SU-DHL-6 (cell line): ENCODE results near the gene MPI.

Experiments
- H2AFZ ChIP-seq: fragments of 200-600 bp; sonication (generic); 2 replicates; pipeline ENCODE4 v1.6.1; 2014; ENCODE audit warnings: low read depth, mild to moderate bottlenecking, moderate library complexity, mixed read lengths, antibody characterized with exemption, low read length; ENCODE audit not compliant: severe bottlenecking
- H3F3A ChIP-seq: fragments of 200-600 bp; shearing (Covaris generic); 2 replicates; pipeline ENCODE4 v1.6.0; 2016; ENCODE audit warnings: antibody characterized with exemption, mild to moderate bottlenecking; ENCODE audit not compliant: insufficient read depth
- H3K27ac ChIP-seq: fragments of 200-600 bp; sonication (generic); 2 replicates; pipeline ENCODE4 v1.5.1; 2016; ENCODE audit warnings: low read depth, mild to moderate bottlenecking, low read length, moderate library complexity, mixed read lengths
- H3K27me3 ChIP-seq: fragments of 200-600 bp; sonication (generic), shearing (Covaris generic); 2 replicates; pipeline ENCODE4 v1.6.0; 2014; ENCODE audit warnings: mild to moderate bottlenecking, low read length
- H3K36me3 ChIP-seq: fragments of 200-600 bp; sonication (generic); 2 replicates; pipeline ENCODE4 v1.6.1; 2014; ENCODE audit warnings: mild to moderate bottlenecking, low read length, mixed read lengths
- H3K4me2 ChIP-seq: fragments of 300-600, 200-600 bp; shearing (Covaris generic), sonication (generic); 2 replicates; pipeline ENCODE4 v1.6.0; 2014; ENCODE audit warnings: low read length, low read depth, mild to moderate bottlenecking; ENCODE audit not compliant: poor library complexity, severe bottlenecking
- H3K4me3 ChIP-seq: fragments of 200-600 bp; sonication (generic); 2 replicates; pipeline ENCODE4 v1.5.1; 2014; ENCODE audit warnings: antibody characterized with exemption, low read length, mild to moderate bottlenecking, mixed read lengths; ENCODE audit not compliant: insufficient read depth, poor library complexity, severe bottlenecking
- H3K79me2 ChIP-seq: fragments of 200-600 bp; sonication (generic); 2 replicates; pipeline ENCODE4 v1.6.1; 2014; ENCODE audit warnings: mild to moderate bottlenecking, low read length, moderate library complexity; ENCODE audit not compliant: insufficient read depth
- H3K9ac ChIP-seq: fragments of 200-600 bp; sonication (generic); 2 replicates; pipeline ENCODE4 v1.7.0; 2014; ENCODE audit warnings: mild to moderate bottlenecking, low read length
- H3K9me2 ChIP-seq: fragments of 200-600 bp; sonication (generic); replicated peaks from 2 replicates; pipeline ENCODE4 v1.6.1; 2014; ENCODE audit warnings: low read length; ENCODE audit not compliant: insufficient read depth
- H3K9me3 ChIP-seq: fragments of 200-600 bp; sonication (generic); 2 replicates; pipeline ENCODE4 v1.6.1; 2014; ENCODE audit warnings: low read length, mixed read lengths; ENCODE audit not compliant: insufficient read depth
- H4K20me1 ChIP-seq: fragments of 200-600 bp; sonication (generic); 2 replicates; pipeline ENCODE4 v1.6.1; 2014; ENCODE audit warnings: low read depth, mild to moderate bottlenecking, antibody characterized with exemption, low read length, moderate library complexity, mixed read lengths
- CTCF ChIP-seq: fragments of 200-600 bp; sonication (generic); IDR thresholded peaks from one replicate; pipeline ENCODE4 v1.5.1; 2017; ENCODE audit warnings: antibody characterized with exemption, mild to moderate bottlenecking, low read length, moderate library complexity; ENCODE audit not compliant: insufficient read depth, poor library complexity, severe bottlenecking
- EZH2phosphoT487 ChIP-seq: fragments of 200-600 bp; sonication (generic), shearing (Covaris generic); conservative IDR thresholded peaks from 2 replicates; pipeline ENCODE4 v1.6.1; 2018; ENCODE audit warnings: mild to moderate bottlenecking, antibody characterized with exemption, low read length, moderate library complexity, mixed read lengths

The MPI gene

GRCh38 chr15:74895830-74896229, 6.0 kb downstream of the MPI start:
- H3K9ac ChIP-seq: no peak overlapping the region
- H3K36me3 ChIP-seq: no peaks in the 10 kb centered on the region
- no peak overlapping the region for H2AFZ ChIP-seq
- TF ChIP-seq EZH2phosphoT487 (no peak), CTCF (no peak)
- H3F3A ChIP-seq: no peaks in the 10 kb centered on the region
- no peak overlapping the region for H3K4me2 ChIP-seq
- H3K4me3 ChIP-seq: no peak overlapping the region
- no peak overlapping the region for H3K27ac ChIP-seq
- H3K9me3 ChIP-seq: no peaks in the 10 kb centered on the region
- H3K27me3 ChIP-seq: no peaks in the 10 kb centered on the region
- H3K79me2 ChIP-seq: no peaks in the 10 kb centered on the region
- no peaks in the 10 kb centered on the region for H3K9me2 ChIP-seq
- no peaks in the 10 kb centered on the region for H4K20me1 ChIP-seq

GRCh38 chr15:74896316-74896715, 6.5 kb downstream of the MPI start:
- Histone ChIP-seq H2AFZ (no peak overlapping the region), H3K27me3 (no peaks in the 10 kb centered on the region), H3K4me2 (no peak overlapping the region), H3K9me2 (no peaks in the 10 kb centered on the region), H3K4me3 (no peak overlapping the region), H3F3A (no peaks in the 10 kb centered on the region), H3K79me2 (no peaks in the 10 kb centered on the region), H3K9ac (no peak overlapping the region), H4K20me1 (no peaks in the 10 kb centered on the region), H3K9me3 (no peaks in the 10 kb centered on the region), H3K27ac (no peak overlapping the region), H3K36me3 (no peaks in the 10 kb centered on the region)
- TF ChIP-seq EZH2phosphoT487: no peak
- no peak for TF ChIP-seq CTCF

- peaks cover 3% of the 10 kb centered on the region; the same call in 1 of the 2 replicates for H3F3A ChIP-seq
- no peaks in the 10 kb centered on the region for H3K9me3 ChIP-seq
- no peak overlapping the region for H3K4me2 ChIP-seq
- H3K9ac ChIP-seq: no peak overlapping the region
- H3K36me3 ChIP-seq: no peaks in the 10 kb centered on the region
- no peak for TF ChIP-seq CTCF
- no peak for TF ChIP-seq EZH2phosphoT487
- no peaks in the 10 kb centered on the region for H3K27me3 ChIP-seq
- H3K4me3 ChIP-seq: no peak overlapping the region
- H4K20me1 ChIP-seq: no peaks in the 10 kb centered on the region
- no peaks in the 10 kb centered on the region for H3K9me2 ChIP-seq
- no peak overlapping the region for H3K27ac ChIP-seq
- no peaks in the 10 kb centered on the region for H3K79me2 ChIP-seq
- no peak overlapping the region for H2AFZ ChIP-seq
These were observed 7.5 kb downstream of the MPI start for GRCh38 chr15:74897300-74897701.
